Ascending aorta (tissue), 2 donors: ENCODE data around the gene GMCL2. TPM values are rescaled to one million over a fixed set of nuclear protein-coding genes. Genes with fewer than 3 reads are reported as not detected.

Source experiments
- DNase-seq, 2 donors: peaks; one replicate each; pipeline ENCODE4 v3.0.0-alpha.2; 2019; ENCODE audit warnings: low spot score in 2 of 2
- H3K27ac ChIP-seq, 2 donors: fragments of 200-600 bp; sonication (generic); one replicate each; pipeline ENCODE4 v1.5.1; 2016 to 2017; ENCODE audit warnings: mild to moderate bottlenecking in 1 of 2
- H3K27me3 ChIP-seq: fragments of 200-600 bp; sonication (generic); one replicate; pipeline ENCODE4 v1.5.1; 2017
- H3K36me3 ChIP-seq, 2 donors: fragments of 200-600 bp; sonication (generic); one replicate each; pipeline ENCODE4 v1.5.1; 2016
- H3K4me1 ChIP-seq, 2 donors: fragments of 200-600 bp; sonication (generic); one replicate each; pipeline ENCODE4 v1.5.1; 2016 to 2017; ENCODE audit warnings: mild to moderate bottlenecking in 1 of 2
- H3K4me3 ChIP-seq, 2 donors: fragments of 200-600 bp; sonication (generic); one replicate each; pipeline ENCODE4 v1.5.1; 2016 to 2017; ENCODE audit warnings: mild to moderate bottlenecking in 1 of 2
- H3K9me3 ChIP-seq, 2 donors: fragments of 200-600 bp; sonication (generic); one replicate each; pipeline ENCODE4 v1.5.1; 2016
- intact Hi-C: fragments of 100-400 bp; cut with DNase I; formaldehyde crosslinking; loops from one replicate; pipeline ENCODE4 v1.15.1; 2023
- total RNA-seq: library from RNA; depleted of rRNA; stranded (reverse); fragments of >200 nt; gene quantifications from one replicate; pipeline ENCODE4 v1.1.0, GENCODE V29; 2016
- TF ChIP-seq, protein P1 (sequence below), 3 experiments: fragments of 200-600 bp in 2 of 3; fragments of 450-650 bp in 1 of 3; sonication (generic) in 2 of 3; IDR thresholded peaks; one replicate each; pipeline ENCODE4 v1.5.1; 2016 to 2019; ENCODE audit warnings: antibody characterized with exemption in 3 of 3, mild to moderate bottlenecking in 1 of 3, moderate library complexity in 1 of 3

Gene GMCL2
- total RNA-seq, 1 donor from 2014 or later, result not detected

DNA sequence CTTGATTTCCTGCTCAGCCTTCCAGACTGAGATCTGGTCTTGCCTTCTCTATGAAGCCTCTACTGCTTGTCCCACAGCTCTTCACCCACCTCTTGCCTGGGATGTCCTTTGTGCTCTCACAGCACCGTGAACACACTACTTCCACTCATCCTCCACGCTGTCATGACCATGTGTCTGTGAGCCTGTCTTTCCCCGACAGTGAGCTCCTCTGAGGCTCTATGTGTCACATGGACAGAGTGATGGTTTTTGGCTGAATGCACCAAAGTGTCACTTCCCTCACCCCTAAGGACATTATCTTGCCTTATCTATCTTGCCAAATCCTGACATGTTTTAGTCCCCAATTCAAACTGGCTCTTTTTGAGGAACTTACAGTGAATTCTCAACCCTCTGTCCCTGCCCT is 34.1 kb upstream of the GMCL2 start:
- no peaks in the 10 kb centered on the region for H3K4me1 ChIP-seq
- H3K9me3 ChIP-seq, result no peaks in the 10 kb centered on the region
- intact Hi-C loops, result no loop called here
- H3K4me3 ChIP-seq, result no peak overlapping the region
- peaks cover 11 to 34% of the 10 kb centered on the region in 2 donors for H3K36me3 ChIP-seq
- TF ChIP-seq, protein P1, sequence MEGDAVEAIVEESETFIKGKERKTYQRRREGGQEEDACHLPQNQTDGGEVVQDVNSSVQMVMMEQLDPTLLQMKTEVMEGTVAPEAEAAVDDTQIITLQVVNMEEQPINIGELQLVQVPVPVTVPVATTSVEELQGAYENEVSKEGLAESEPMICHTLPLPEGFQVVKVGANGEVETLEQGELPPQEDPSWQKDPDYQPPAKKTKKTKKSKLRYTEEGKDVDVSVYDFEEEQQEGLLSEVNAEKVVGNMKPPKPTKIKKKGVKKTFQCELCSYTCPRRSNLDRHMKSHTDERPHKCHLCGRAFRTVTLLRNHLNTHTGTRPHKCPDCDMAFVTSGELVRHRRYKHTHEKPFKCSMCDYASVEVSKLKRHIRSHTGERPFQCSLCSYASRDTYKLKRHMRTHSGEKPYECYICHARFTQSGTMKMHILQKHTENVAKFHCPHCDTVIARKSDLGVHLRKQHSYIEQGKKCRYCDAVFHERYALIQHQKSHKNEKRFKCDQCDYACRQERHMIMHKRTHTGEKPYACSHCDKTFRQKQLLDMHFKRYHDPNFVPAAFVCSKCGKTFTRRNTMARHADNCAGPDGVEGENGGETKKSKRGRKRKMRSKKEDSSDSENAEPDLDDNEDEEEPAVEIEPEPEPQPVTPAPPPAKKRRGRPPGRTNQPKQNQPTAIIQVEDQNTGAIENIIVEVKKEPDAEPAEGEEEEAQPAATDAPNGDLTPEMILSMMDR (IDR thresholded peaks at IDR 0.05), result no peak
- H3K27me3 ChIP-seq, result no peaks in the 10 kb centered on the region
- no peak overlapping the region for H3K27ac ChIP-seq
- DNase-seq, result no peak

DNA sequence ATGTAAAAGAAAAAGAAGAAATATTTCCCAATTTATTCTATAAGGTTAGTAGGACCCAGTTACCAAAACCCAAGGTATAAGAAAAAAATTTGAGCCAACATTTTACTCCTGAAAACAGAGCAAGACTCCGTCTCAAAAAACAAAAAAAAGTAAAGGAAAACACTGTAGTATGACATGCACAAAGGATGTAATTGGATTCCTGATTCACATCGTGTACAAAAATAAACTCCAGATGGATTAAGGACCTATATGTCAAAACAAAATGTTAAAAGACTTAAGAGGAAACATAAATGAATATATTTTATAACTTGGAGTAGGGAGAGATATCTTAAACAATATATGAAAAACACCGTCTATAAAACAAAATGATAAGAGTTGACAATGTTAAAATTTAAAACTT is 31.7 kb upstream of the GMCL2 start:
- intact Hi-C loops, result no loop called here
- H3K4me3 ChIP-seq, result no peak overlapping the region
- no peaks in the 10 kb centered on the region for H3K27me3 ChIP-seq
- H3K36me3 ChIP-seq, result peaks cover 32 to 51% of the 10 kb centered on the region in 2 donors
- TF ChIP-seq, protein P1 (IDR thresholded peaks at IDR 0.05), result no peak
- DNase-seq, result no peak
- no peaks in the 10 kb centered on the region for H3K9me3 ChIP-seq
- no peak overlapping the region for H3K27ac ChIP-seq
- no peaks in the 10 kb centered on the region for H3K4me1 ChIP-seq

DNA sequence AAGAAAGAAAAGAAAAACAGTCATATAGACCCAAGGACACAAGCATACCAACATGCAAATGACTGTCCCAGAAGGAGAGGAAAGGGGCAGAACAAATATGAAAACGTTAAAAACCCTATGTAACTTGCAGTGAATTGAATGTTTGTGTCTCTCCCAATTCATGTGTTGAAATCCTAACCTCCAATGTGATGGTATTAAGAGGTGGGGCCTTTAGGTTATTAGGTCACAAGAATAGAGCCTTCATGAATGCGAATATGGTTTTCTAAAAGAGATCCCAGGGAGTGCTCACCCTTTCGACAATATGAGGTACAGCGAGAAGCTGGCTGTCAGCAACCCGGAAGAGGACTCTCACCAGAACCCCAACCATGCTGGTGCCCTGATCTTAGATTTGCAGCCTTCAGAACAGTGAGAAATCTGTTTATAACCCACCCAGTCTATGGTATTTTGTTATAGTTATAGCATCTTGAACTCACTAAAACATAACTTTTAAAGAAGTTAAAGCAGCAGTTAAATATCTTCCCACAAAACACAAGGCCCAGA is 31.1 kb upstream of the GMCL2 start:
- Histone ChIP-seq H3K27ac (no peak overlapping the region), H3K36me3 (peaks cover 35 to 54% of the 10 kb centered on the region in 2 donors), H3K27me3 (no peaks in the 10 kb centered on the region), H3K4me3 (no peak overlapping the region), H3K9me3 (no peaks in the 10 kb centered on the region), H3K4me1 (no peaks in the 10 kb centered on the region)
- intact Hi-C loops, result no loop called here
- DNase-seq, result no peak
- TF ChIP-seq, protein P1 (IDR thresholded peaks at IDR 0.05), result no peak

DNA sequence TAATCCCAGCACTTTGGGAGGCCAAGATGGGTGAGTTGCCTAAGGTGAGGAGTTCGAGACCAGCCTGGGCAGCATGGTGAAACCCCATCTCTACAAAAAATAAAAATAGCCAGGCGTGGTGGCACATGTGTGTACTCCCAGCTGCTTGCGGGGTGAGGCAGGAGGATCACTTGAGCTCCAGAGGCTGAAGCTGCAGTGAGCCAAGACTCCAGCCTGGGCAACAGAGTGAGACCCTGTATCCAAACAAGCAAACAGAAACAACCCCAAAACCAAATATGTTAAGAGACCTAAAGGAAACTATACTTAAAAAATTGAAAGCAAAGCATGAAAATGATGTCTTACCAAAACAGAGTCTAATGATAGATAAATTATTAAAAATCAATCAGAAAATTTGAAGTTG is 29.6 kb upstream of the GMCL2 start:
- DNase-seq, result no peak
- no peaks in the 10 kb centered on the region for H3K9me3 ChIP-seq
- peaks cover 50 to 62% of the 10 kb centered on the region in 2 donors for H3K36me3 ChIP-seq
- intact Hi-C loops, result no loop called here
- TF ChIP-seq, protein P1 (IDR thresholded peaks at IDR 0.05), result no peak
- no peak overlapping the region for H3K27ac ChIP-seq
- H3K4me1 ChIP-seq, result no peaks in the 10 kb centered on the region
- H3K4me3 ChIP-seq, result no peak overlapping the region
- no peaks in the 10 kb centered on the region for H3K27me3 ChIP-seq

DNA sequence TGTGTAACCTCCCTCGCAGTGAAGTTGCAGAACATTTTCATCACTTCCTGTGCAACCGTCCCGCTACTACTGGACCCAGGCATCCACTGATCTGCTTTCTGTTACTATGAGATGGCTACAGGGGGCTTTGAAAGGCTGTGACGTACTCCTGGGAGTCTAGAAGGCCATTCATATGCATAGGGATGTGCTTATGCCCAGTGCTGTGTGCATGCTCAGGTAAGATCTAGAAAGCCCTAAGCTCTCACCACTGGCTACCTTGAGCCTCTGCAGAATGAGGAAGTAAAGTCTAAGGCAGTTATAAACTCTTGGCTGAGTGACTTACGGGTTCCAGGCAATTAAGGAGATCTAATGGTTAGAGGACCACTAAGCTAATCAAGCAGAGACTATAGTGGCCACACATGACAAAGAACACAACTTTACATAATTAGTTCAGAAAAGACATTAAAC is 28.9 kb upstream of the GMCL2 start:
- intact Hi-C loops, result no loop called here
- H3K4me3 ChIP-seq, result no peak overlapping the region
- H3K27ac ChIP-seq, result no peak overlapping the region
- no peaks in the 10 kb centered on the region for H3K4me1 ChIP-seq
- no peaks in the 10 kb centered on the region for H3K27me3 ChIP-seq
- H3K9me3 ChIP-seq, result no peaks in the 10 kb centered on the region
- H3K36me3 ChIP-seq, result peaks cover 57 to 69% of the 10 kb centered on the region in 2 donors
- TF ChIP-seq, protein P1 (IDR thresholded peaks at IDR 0.05), result no peak
- DNase-seq, result no peak
